Urothelium cell line (cell line): ENCODE results near the gene MGRN1.

Source experiments
- DNase-seq: peaks from one replicate; pipeline ENCODE4 v3.0.0; 2011; ENCODE audit warnings: low spot score, mixed read lengths
- FAIRE-seq: peaks from 2 replicates; lab custom pipeline; 2011; peaks lifted over from hg19 to GRCh38; lab: Jason Lieb, UNC

The MGRN1 gene

GRCh38 chr16:4684058-4684715 lies 59.6 kb downstream of the MGRN1 start:
- DNase-seq: no peak
- no peak for FAIRE-seq

GRCh38 chr16:4684763-4685162 lies 60.1 kb downstream of the MGRN1 start:
- FAIRE-seq: no peak
- DNase-seq: no peak

- FAIRE-seq (no peak), DNase-seq (no peak)
Measured at GRCh38 chr16:4685292-4685691, 60.7 kb downstream of the MGRN1 start.

GRCh38 chr16:4685776-4686496 lies 61.3 kb downstream of the MGRN1 start:
- FAIRE-seq (no peak), DNase-seq (no peak)

GRCh38 chr16:4686497-4687210 lies 62.0 kb downstream of the MGRN1 start:
- DNase-seq: no peak
- no peak for FAIRE-seq

- FAIRE-seq (no peak), DNase-seq (no peak)
Measured at GRCh38 chr16:4687416-4687815, 62.8 kb downstream of the MGRN1 start.

GRCh38 chr16:4687946-4688673 lies 63.5 kb downstream of the MGRN1 start:
- FAIRE-seq (no peak), DNase-seq (no peak)

GRCh38 chr16:4688674-4689045 lies 64.0 kb downstream of the MGRN1 start:
- DNase-seq (no peak), FAIRE-seq (no peak)

- FAIRE-seq (no peak), DNase-seq (no peak)
Measured at GRCh38 chr16:4689091-4689671, 64.6 kb downstream of the MGRN1 start.

- DNase-seq (no peak), FAIRE-seq (peak; percentile 44)
Measured at GRCh38 chr16:4689864-4690704, 65.5 kb downstream of the MGRN1 start.

GRCh38 chr16:4690946-4691665 lies 66.5 kb downstream of the MGRN1 start:
- FAIRE-seq (no peak), DNase-seq (no peak)

- DNase-seq (no peak), FAIRE-seq (no peak)
Measured at GRCh38 chr16:4691666-4692412, 67.2 kb downstream of the MGRN1 start.

GRCh38 chr16:4692460-4693295 lies 68.1 kb downstream of the MGRN1 start:
- DNase-seq (no peak), FAIRE-seq (no peak)

GRCh38 chr16:4693296-4693955 lies 68.8 kb downstream of the MGRN1 start, which contains the start of gene NUDT16L1:
NUDT16L1 (plus strand) TSS chr16:4693562; CDS start chr16:4693727, 165 bp downstream.
- DNase-seq: peak; percentile 99
- peak; percentile 99 for FAIRE-seq

- peak; percentile 88 for FAIRE-seq
- peak; percentile 65 for DNase-seq
Measured at GRCh38 chr16:4693956-4694641, 69.5 kb downstream of the MGRN1 start.

GRCh38 chr16:4694642-4695451 lies 70.2 kb downstream of the MGRN1 start:
- DNase-seq (no peak), FAIRE-seq (no peak)
